ENCODE results near the gene LINC01488. TPM values are rescaled to one million over a fixed set of nuclear protein-coding genes. Genes with fewer than 3 reads are reported as not detected.

LINC01488 gene
- total and polyA plus RNA-seq, 2 of the 13 experiments (the other 11 are each of a cell fraction or from before 2014, with no cell fraction given): 0.26 to 0.58 TPM

DNA sequence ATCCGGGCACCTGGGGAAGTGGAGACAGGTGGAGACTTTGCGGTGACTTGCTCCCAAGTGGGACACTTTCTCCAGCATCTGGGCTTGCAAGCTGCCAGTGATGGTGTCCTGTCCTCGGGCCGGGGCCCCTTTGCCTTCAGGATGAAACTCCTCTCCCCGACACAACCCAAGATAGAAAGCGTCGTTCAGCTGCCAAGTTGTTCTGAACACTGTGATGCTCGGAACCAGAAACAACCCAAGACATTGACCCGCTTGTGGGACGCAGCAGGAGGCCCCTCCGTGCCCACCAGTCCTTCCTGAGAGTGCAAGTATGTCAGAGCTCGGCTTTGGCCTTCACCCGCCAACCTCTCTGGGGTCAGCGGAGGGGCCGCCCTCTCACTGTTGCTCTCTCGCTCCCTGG, 31.3 kb downstream of the LINC01488 start:
- Histone ChIP-seq H3K4me2 (ENCODE audit: low read depth, low read length) (no peak overlapping the region), H3K9me3 (ENCODE audit: low read length) (no peaks in the 10 kb centered on the region), H3K4me1 (ENCODE audit: insufficient read depth, low read length) (no peaks in the 10 kb centered on the region), H3K27ac (ENCODE audit: extremely low read length, insufficient read depth, low read length) (no peak overlapping the region), H3K27me3 (ENCODE audit: control insufficient read depth in 1 of 2, insufficient read depth in 2 of 2, low read length in 2 of 2) (peaks cover 5 to 61% of the 10 kb centered on the region in 2 experiments), H4K20me1 (ENCODE audit: insufficient read depth, low read length) (no peaks in the 10 kb centered on the region), H3K36me3 (replicated peaks in 1 of 2; ENCODE audit: control insufficient read depth in 1 of 2, insufficient read depth in 2 of 2, low read length in 2 of 2) (no peaks in the 10 kb centered on the region), H3K79me2 (ENCODE audit: insufficient read depth, low read length) (no peaks in the 10 kb centered on the region), H3K9ac (ENCODE audit: insufficient read depth, low read depth, low read length) (no peak overlapping the region), H3K4me3 (replicated peaks in 1 of 3; ENCODE audit: insufficient read depth in 1 of 3, low read depth in 2 of 3, low read length in 3 of 3) (no peak overlapping the region), H2AFZ (ENCODE audit: low read length) (no peak overlapping the region)
- peak; percentile 42; the same call in 1 of the 3 replicates for ATAC-seq
- no peak for FAIRE-seq
- DNase-seq (ENCODE audit: low spot score): no peak
- no TSS peak for BruUV-seq (replicated peaks)
- CTCF ChIA-PET (ENCODE audit: low intra/inter-chr PET ratio, low total read pairs): no interaction called here
- intact Hi-C loops (cut with micrococcal nuclease; ENCODE audit: unreplicated experiment) (no loop called here), in situ Hi-C loops (cut with HindIII; ENCODE audit: extremely low pct_ligation_motif_present, low pct_unique_long_range_greater_than_20kb) (no loop called here)
- POLR2A ChIA-PET: no interaction called here
- 20% methylated on average over 1 of the region's 16 CpGs for WGBS (ENCODE audit: low lambda C conversion rate)
- TF ChIP-seq, protein P1, sequence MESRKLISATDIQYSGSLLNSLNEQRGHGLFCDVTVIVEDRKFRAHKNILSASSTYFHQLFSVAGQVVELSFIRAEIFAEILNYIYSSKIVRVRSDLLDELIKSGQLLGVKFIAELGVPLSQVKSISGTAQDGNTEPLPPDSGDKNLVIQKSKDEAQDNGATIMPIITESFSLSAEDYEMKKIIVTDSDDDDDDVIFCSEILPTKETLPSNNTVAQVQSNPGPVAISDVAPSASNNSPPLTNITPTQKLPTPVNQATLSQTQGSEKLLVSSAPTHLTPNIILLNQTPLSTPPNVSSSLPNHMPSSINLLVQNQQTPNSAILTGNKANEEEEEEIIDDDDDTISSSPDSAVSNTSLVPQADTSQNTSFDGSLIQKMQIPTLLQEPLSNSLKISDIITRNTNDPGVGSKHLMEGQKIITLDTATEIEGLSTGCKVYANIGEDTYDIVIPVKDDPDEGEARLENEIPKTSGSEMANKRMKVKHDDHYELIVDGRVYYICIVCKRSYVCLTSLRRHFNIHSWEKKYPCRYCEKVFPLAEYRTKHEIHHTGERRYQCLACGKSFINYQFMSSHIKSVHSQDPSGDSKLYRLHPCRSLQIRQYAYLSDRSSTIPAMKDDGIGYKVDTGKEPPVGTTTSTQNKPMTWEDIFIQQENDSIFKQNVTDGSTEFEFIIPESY (CRISPR knock-in tag; IDR thresholded peaks at IDR 0.05): no peak
- TF ChIP-seq MAZ (IDR thresholded peaks at IDR 0.05; ENCODE audit: borderline replicate concordance, low read depth, low read length): no peak
- TF ChIP-seq MAZ (CRISPR knock-in tag; IDR thresholded peaks at IDR 0.05; ENCODE audit: low read depth): no peak
- TF ChIP-seq ZNF552 (CRISPR knock-in tag; IDR thresholded peaks at IDR 0.05; ENCODE audit: borderline replicate concordance): no peak
- TF ChIP-seq GABPB1 (CRISPR knock-in tag; IDR thresholded peaks at IDR 0.05): no peak
- no peak for TF ChIP-seq RBM22 (optimal IDR thresholded peaks at IDR 0.05; ENCODE audit: low read length)
- no peak for TF ChIP-seq TOE1 (CRISPR knock-in tag; IDR thresholded peaks at IDR 0.05)
- TF ChIP-seq, protein P2, sequence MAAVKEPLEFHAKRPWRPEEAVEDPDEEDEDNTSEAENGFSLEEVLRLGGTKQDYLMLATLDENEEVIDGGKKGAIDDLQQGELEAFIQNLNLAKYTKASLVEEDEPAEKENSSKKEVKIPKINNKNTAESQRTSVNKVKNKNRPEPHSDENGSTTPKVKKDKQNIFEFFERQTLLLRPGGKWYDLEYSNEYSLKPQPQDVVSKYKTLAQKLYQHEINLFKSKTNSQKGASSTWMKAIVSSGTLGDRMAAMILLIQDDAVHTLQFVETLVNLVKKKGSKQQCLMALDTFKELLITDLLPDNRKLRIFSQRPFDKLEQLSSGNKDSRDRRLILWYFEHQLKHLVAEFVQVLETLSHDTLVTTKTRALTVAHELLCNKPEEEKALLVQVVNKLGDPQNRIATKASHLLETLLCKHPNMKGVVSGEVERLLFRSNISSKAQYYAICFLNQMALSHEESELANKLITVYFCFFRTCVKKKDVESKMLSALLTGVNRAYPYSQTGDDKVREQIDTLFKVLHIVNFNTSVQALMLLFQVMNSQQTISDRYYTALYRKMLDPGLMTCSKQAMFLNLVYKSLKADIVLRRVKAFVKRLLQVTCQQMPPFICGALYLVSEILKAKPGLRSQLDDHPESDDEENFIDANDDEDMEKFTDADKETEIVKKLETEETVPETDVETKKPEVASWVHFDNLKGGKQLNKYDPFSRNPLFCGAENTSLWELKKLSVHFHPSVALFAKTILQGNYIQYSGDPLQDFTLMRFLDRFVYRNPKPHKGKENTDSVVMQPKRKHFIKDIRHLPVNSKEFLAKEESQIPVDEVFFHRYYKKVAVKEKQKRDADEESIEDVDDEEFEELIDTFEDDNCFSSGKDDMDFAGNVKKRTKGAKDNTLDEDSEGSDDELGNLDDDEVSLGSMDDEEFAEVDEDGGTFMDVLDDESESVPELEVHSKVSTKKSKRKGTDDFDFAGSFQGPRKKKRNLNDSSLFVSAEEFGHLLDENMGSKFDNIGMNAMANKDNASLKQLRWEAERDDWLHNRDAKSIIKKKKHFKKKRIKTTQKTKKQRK (IDR thresholded peaks at IDR 0.05; ENCODE audit: low read length): no peak
- no peak for TF ChIP-seq U2AF2 (IDR thresholded peaks at IDR 0.05; ENCODE audit: low read depth, low read length)
- TF ChIP-seq, protein P3, sequence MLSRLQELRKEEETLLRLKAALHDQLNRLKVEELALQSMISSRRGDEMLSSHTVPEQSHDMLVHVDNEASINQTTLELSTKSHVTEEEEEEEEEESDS (CRISPR knock-in tag; IDR thresholded peaks at IDR 0.05; ENCODE audit: borderline replicate concordance): no peak
- no peak for TF ChIP-seq ZNF878 (CRISPR knock-in tag; IDR thresholded peaks at IDR 0.05)
- TF ChIP-seq, protein P4, sequence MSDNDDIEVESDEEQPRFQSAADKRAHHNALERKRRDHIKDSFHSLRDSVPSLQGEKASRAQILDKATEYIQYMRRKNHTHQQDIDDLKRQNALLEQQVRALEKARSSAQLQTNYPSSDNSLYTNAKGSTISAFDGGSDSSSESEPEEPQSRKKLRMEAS (IDR thresholded peaks at IDR 0.05): no peak
- TF ChIP-seq, protein P5, sequence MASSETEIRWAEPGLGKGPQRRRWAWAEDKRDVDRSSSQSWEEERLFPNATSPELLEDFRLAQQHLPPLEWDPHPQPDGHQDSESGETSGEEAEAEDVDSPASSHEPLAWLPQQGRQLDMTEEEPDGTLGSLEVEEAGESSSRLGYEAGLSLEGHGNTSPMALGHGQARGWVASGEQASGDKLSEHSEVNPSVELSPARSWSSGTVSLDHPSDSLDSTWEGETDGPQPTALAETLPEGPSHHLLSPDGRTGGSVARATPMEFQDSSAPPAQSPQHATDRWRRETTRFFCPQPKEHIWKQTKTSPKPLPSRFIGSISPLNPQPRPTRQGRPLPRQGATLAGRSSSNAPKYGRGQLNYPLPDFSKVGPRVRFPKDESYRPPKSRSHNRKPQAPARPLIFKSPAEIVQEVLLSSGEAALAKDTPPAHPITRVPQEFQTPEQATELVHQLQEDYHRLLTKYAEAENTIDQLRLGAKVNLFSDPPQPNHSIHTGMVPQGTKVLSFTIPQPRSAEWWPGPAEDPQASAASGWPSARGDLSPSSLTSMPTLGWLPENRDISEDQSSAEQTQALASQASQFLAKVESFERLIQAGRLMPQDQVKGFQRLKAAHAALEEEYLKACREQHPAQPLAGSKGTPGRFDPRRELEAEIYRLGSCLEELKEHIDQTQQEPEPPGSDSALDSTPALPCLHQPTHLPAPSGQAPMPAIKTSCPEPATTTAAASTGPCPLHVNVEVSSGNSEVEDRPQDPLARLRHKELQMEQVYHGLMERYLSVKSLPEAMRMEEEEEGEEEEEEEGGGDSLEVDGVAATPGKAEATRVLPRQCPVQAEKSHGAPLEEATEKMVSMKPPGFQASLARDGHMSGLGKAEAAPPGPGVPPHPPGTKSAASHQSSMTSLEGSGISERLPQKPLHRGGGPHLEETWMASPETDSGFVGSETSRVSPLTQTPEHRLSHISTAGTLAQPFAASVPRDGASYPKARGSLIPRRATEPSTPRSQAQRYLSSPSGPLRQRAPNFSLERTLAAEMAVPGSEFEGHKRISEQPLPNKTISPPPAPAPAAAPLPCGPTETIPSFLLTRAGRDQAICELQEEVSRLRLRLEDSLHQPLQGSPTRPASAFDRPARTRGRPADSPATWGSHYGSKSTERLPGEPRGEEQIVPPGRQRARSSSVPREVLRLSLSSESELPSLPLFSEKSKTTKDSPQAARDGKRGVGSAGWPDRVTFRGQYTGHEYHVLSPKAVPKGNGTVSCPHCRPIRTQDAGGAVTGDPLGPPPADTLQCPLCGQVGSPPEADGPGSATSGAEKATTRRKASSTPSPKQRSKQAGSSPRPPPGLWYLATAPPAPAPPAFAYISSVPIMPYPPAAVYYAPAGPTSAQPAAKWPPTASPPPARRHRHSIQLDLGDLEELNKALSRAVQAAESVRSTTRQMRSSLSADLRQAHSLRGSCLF (CRISPR knock-in tag; IDR thresholded peaks at IDR 0.05; ENCODE audit: borderline replicate concordance): no peak
- no peak for TF ChIP-seq SMAD3 (CRISPR knock-in tag; IDR thresholded peaks at IDR 0.05)
